HUES64 (cell line): ENCODE results near the gene OXGR1.

Source experiments
- H3K27ac ChIP-seq: 2 replicates; pipeline ENCODE4 v1.7.0; 2013; ENCODE audit warnings: low read depth, low read length, inconsistent platforms
- H3K27me3 ChIP-seq: 2 replicates; pipeline ENCODE4 v1.6.1; 2013; ENCODE audit warnings: mild to moderate bottlenecking, low read length; ENCODE audit not compliant: insufficient read depth
- H3K36me3 ChIP-seq: 2 replicates; pipeline ENCODE4 v1.6.1; 2013; ENCODE audit warnings: mild to moderate bottlenecking, low read length; ENCODE audit not compliant: insufficient read depth
- H3K4me1 ChIP-seq: 2 replicates; pipeline ENCODE4 v1.6.1; 2013; ENCODE audit warnings: mild to moderate bottlenecking, low read length, moderate library complexity; ENCODE audit not compliant: insufficient read depth
- H3K4me3 ChIP-seq: 2 replicates; pipeline ENCODE4 v1.5.1; 2013; ENCODE audit warnings: mild to moderate bottlenecking, low read length, moderate library complexity
- H3K9ac ChIP-seq: 2 replicates; pipeline ENCODE4 v1.6.1; 2013; ENCODE audit warnings: mild to moderate bottlenecking, low read depth, low read length
- H3K9me3 ChIP-seq: 2 replicates; pipeline ENCODE4 v1.6.1; 2013; ENCODE audit warnings: low read depth, low read length; ENCODE audit not compliant: insufficient read depth
- WGBS: fragments of 150-250, 120-280 bp; methylation state at CpG from one replicate; pipeline ENCODE4 v1.1.7; 2013; ENCODE audit warnings: missing lambda C conversion rate; 5-methylcytosine and 5-hydroxymethylcytosine counted together

OXGR1 gene

DNA sequence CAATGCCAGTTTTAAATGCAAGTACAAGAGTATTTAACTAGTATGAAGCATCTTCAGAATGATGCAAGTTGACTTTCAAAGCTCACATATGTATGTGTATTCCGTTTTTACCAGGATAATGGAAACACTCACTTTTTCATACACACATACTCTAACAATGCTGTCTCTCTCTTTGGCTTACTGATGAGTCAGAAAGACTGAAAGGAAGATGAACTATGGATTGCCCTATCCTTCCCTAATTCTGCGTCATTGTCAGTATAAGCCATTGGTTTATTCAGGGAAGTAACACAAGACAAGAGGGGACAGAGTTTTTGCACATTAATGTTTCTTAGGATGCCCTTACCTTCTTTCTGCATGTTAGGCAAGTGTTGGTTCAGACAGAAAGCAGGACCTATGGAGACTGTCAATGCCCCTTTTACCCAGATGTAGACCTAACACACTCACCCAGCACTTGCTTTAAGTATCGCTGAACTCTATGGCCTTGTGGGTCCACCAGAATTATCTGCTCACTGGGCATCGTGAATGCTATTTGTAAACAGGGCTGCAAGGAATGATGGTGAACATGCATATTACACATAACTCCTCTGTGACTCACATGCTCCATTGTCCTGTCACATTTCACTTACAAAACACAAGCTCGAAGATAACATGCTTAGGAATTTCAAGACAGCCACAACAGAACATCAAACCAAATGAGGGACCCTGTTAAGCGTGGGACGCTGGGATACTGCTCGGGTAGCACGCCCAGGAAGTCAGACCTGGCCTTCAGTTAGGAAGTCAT lies 10.0 kb upstream of the OXGR1 start:
- Histone ChIP-seq H3K9me3 (no peaks in the 10 kb centered on the region), H3K4me1 (no peaks in the 10 kb centered on the region; the same call in 1 of the 2 replicates), H3K9ac (no peak overlapping the region), H3K27me3 (peaks cover 64% of the 10 kb centered on the region), H3K27ac (no peak overlapping the region), H3K4me3 (no peak overlapping the region), H3K36me3 (no peaks in the 10 kb centered on the region)
- WGBS: 91% methylated on average over 9 of the region's 9 CpGs

- H3K27me3 ChIP-seq: peaks cover 77% of the 10 kb centered on the region
- no peaks in the 10 kb centered on the region for H3K9me3 ChIP-seq
- no peak overlapping the region for H3K27ac ChIP-seq
- no peak overlapping the region for H3K4me3 ChIP-seq
- no peaks in the 10 kb centered on the region for H3K36me3 ChIP-seq
- H3K9ac ChIP-seq: no peak overlapping the region
- H3K4me1 ChIP-seq: no peaks in the 10 kb centered on the region; the same call in 1 of the 2 replicates
- no CpG with 5 or more reads among the region's 2 CpGs for WGBS
These were observed 8.8 kb upstream of the OXGR1 start for GRCh38 chr13:97003071-97003470.

DNA sequence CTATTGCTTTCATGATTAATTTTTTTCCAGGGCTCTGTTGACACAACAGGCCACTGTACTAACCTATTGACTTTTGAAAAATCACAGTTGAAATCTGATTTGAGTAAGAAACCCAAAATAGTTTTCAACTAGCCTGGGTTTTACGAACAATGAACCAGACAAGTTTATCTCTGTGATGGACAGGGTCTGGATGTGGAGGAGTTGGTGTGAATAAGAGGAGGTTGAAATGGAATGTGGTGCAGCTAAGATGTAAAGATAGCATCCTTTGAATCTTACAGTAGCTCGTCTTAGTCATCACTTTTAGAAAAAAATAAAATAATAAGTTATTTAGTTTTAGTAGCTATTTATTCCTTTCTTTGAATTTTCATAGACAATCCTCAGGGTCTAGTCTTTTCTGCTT lies 8.3 kb upstream of the OXGR1 start:
- Histone ChIP-seq H3K4me1 (no peaks in the 10 kb centered on the region; the same call in 1 of the 2 replicates), H3K9ac (no peak overlapping the region), H3K36me3 (no peaks in the 10 kb centered on the region), H3K4me3 (no peak overlapping the region), H3K27ac (no peak overlapping the region), H3K9me3 (no peaks in the 10 kb centered on the region), H3K27me3 (peaks cover 81% of the 10 kb centered on the region)
- WGBS: 90% methylated on average over 1 of the region's 2 CpGs

DNA sequence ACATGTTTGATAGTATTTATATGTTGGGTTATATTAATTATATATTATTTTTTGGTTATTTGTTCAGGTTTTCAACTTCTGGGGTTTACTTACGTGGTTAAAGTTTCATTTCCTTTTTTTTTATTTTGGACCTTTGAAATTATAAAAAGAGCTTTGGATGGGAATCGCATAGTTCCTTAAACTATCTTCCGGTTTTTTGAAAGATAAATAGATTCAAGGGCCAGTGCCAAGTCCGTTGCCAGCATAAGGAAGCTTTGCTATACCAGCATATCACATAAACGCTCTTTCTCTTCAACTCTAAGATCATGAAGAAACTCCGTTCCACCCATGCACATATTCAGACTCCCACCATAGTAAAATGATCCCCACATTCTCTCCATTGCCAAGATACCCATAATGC lies 7.4 kb upstream of the OXGR1 start:
- H3K27me3 ChIP-seq: peaks cover 91% of the 10 kb centered on the region
- WGBS: 93% methylated on average over 6 of the region's 6 CpGs
- H3K4me3 ChIP-seq: no peak overlapping the region
- H3K9me3 ChIP-seq: no peaks in the 10 kb centered on the region
- no peaks in the 10 kb centered on the region; the same call in 1 of the 2 replicates for H3K4me1 ChIP-seq
- no peak overlapping the region for H3K9ac ChIP-seq
- H3K27ac ChIP-seq: no peak overlapping the region
- no peaks in the 10 kb centered on the region for H3K36me3 ChIP-seq

GRCh38 chr13:97000295-97000925 lies 6.1 kb upstream of the OXGR1 start:
- H3K27ac ChIP-seq: no peak overlapping the region
- WGBS: 62% methylated on average over 5 of the region's 5 CpGs
- no peaks in the 10 kb centered on the region for H3K9me3 ChIP-seq
- H3K36me3 ChIP-seq: no peaks in the 10 kb centered on the region
- H3K9ac ChIP-seq: no peak overlapping the region
- peaks cover 100% of the 10 kb centered on the region for H3K27me3 ChIP-seq
- H3K4me1 ChIP-seq: no peaks in the 10 kb centered on the region; the same call in 1 of the 2 replicates
- H3K4me3 ChIP-seq: no peak overlapping the region

- no peaks in the 10 kb centered on the region; the same call in 1 of the 2 replicates for H3K4me1 ChIP-seq
- no peak overlapping the region for H3K9ac ChIP-seq
- H3K9me3 ChIP-seq: no peaks in the 10 kb centered on the region
- WGBS: 93% methylated on average over 2 of the region's 2 CpGs
- no peak overlapping the region for H3K4me3 ChIP-seq
- no peak overlapping the region for H3K27ac ChIP-seq
- peaks cover 100% of the 10 kb centered on the region for H3K27me3 ChIP-seq
- H3K36me3 ChIP-seq: no peaks in the 10 kb centered on the region
These were observed 4.8 kb upstream of the OXGR1 start for GRCh38 chr13:96999091-96999490.

GRCh38 chr13:96998051-96998450 lies 3.8 kb upstream of the OXGR1 start:
- no peak overlapping the region for H3K9ac ChIP-seq
- H3K27ac ChIP-seq: no peak overlapping the region
- H3K9me3 ChIP-seq: no peaks in the 10 kb centered on the region
- H3K36me3 ChIP-seq: no peaks in the 10 kb centered on the region
- no peak overlapping the region for H3K4me3 ChIP-seq
- no peaks in the 10 kb centered on the region; the same call in 1 of the 2 replicates for H3K4me1 ChIP-seq
- H3K27me3 ChIP-seq: peaks cover 100% of the 10 kb centered on the region
- WGBS: 75% methylated on average over 1 of the region's 2 CpGs

GRCh38 chr13:96996886-96997285 lies 2.6 kb upstream of the OXGR1 start:
- H3K4me3 ChIP-seq: no peak overlapping the region
- no peak overlapping the region for H3K9ac ChIP-seq
- H3K4me1 ChIP-seq: no peaks in the 10 kb centered on the region; the same call in 1 of the 2 replicates
- no peaks in the 10 kb centered on the region for H3K36me3 ChIP-seq
- no peak overlapping the region for H3K27ac ChIP-seq
- WGBS: 86% methylated on average over 5 of the region's 5 CpGs
- peaks cover 98% of the 10 kb centered on the region for H3K27me3 ChIP-seq
- H3K9me3 ChIP-seq: no peaks in the 10 kb centered on the region

GRCh38 chr13:96996107-96996506 lies 1.8 kb upstream of the OXGR1 start:
- H3K27ac ChIP-seq: no peak overlapping the region
- WGBS: 83% methylated on average over 3 of the region's 4 CpGs
- no peaks in the 10 kb centered on the region for H3K36me3 ChIP-seq
- no peak overlapping the region for H3K9ac ChIP-seq
- H3K27me3 ChIP-seq: peaks cover 91% of the 10 kb centered on the region
- no peaks in the 10 kb centered on the region; the same call in 1 of the 2 replicates for H3K4me1 ChIP-seq
- H3K4me3 ChIP-seq: no peak overlapping the region
- H3K9me3 ChIP-seq: no peaks in the 10 kb centered on the region

- WGBS: 66% methylated on average over 10 of the region's 10 CpGs
- H3K9ac ChIP-seq: no peak overlapping the region
- H3K27ac ChIP-seq: no peak overlapping the region
- H3K9me3 ChIP-seq: no peaks in the 10 kb centered on the region
- peaks cover 79% of the 10 kb centered on the region for H3K27me3 ChIP-seq
- H3K4me1 ChIP-seq: no peaks in the 10 kb centered on the region
- no peaks in the 10 kb centered on the region for H3K36me3 ChIP-seq
- H3K4me3 ChIP-seq: peak overlapping the region; percentile 63
These were observed 575 bp upstream of the OXGR1 start for GRCh38 chr13:96994858-96995243.

DNA sequence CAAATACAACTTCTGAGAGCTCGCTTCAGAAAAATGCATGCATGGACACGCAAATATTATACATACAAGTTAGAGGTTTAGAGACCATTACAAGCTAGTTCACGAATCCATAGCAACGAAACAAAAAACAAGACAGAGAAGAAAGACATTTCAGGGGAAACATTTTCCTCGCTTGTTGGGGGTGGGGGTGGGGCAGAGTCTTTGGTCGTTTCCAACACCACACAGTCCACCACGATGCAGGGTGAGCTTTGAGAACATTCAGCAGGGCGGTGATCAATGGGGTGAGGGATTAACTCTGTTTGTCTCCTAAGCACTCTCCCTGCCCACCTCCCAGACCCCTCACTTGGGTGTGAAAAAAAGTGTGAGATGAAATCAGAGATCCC lies 651 bp downstream of the OXGR1 start:
- Histone ChIP-seq H3K36me3 (no peaks in the 10 kb centered on the region), H3K9me3 (no peaks in the 10 kb centered on the region), H3K4me1 (no peaks in the 10 kb centered on the region), H3K27me3 (peaks cover 67% of the 10 kb centered on the region), H3K4me3 (peak overlapping the region; percentile 63), H3K9ac (peak overlapping the region; percentile 44), H3K27ac (no peak overlapping the region)
- WGBS: 53% methylated on average over 4 of the region's 8 CpGs
